Stimulated activated CD4-positive, alpha-beta T cell treated with anti-CD3 and anti-CD28 coated beads, Interleukin-2, amount 100 ng/mL, for 4 hours (primary cell): ENCODE results near the gene RPTOR.

Source experiments
- DNase-seq: peaks from one replicate; pipeline ENCODE4 v3.0.0-alpha.2; 2020; ENCODE audit warnings: low read depth

Gene RPTOR

DNA sequence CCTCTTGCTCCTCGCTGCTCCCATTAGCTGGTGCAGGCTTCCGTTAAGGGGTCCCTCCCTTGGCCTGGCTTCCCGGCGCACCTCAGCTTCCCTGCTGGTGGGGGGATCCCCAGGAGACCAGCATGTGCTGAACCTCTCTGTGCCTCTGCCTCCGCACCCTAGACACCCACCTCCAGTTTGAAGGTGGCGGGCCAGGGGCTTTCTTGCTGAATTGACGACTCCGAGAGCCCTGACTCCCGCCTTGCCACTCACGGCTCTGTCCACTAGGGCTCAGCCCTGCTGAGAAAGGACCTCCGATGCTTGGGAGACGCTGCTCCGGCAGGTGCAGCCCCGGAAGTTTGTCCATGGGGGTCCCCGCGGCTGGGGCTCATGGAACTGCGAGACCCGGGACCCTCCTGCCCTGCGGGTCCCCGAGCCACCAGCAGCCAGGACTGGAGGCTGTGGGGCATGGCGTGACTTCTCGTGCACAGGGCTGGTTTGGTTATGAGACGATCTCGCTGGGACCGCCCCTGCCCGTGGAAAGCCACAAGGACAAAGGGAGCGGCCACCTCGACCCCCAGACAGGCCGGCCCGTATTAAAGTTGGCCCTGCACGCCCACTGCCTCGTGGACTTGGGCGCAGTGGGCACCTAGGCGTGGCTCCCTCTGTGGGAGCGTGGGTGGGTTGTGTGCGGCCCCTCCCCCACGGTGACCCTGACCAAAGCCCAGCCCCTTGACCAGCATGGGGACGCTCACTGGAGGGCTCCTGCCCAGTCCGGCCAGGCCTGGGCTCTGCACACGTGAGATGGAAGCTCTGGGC is 455.1 kb downstream of the RPTOR start:
- no peak for DNase-seq

DNA sequence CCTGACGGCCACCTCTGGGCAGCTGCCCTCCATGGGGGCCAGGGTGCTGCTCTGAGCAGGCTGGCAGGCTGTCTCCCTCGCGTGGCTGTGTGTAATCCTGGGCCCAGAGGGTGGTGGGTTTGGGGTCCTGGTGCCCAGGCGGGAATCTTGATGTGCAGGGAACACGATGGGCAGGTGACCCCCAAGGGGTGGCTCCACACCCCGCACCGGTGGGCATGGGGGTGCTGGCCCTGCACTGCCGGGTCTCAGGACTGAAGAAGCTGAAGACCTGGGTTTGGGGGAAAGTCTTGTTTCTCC is 455.6 kb downstream of the RPTOR start:
- DNase-seq: no peak

DNA sequence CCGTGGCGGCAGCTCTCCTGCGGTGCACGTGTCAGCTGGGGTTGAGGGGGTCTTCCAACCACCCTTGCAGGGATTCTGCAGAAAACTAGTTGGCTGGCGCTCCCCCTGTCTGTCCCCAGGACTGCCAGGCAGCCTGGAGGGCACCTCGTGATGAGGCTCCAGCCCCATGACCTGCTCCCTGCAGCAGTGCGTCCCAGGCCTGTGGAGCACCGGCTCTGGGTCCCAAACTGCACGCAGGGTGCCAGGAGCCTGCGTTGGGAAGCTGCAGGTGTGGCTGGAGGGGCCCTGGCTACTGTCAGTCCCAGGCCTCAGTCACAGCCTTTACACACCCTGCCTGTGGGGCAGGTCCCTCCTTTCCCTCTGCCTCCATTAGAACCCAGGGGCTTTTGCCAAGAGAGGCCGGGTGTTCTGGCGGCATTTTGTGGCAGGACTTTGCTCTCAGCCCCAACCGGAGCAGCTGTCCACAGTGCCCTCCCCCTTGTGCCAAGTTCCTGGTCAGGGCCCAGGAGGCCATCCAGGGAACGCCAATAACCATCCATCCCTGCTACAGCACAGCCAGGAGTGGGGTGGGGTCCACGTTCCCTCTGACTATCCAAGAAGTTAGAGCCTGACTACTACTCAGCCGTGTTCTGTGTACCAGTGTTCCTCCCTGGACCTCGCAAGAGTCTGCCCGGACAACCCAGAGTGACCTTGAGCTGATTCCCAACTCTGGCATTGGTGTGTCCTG is 456.2 kb downstream of the RPTOR start:
- no peak for DNase-seq

DNA sequence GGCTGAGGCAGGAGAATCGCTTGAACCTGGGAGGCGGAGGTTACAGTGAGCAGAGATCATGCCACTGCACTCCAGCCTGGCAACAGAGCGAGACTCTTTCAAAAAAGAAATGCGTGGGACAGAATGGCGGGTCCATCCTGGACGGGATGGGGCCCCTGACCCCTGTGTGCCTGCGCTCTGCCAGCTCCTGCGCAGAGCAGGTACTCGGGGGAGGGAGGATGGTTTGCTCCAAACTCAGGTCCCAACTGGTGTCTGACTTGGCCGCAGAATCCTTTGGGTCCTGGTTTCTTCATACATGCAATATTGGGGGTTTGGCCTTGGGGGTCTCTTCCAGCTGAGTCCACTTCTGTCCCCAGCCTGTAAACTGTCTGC is 457.4 kb downstream of the RPTOR start:
- DNase-seq: no peak

GRCh38 chr17:81002409-81003361 is 458.0 kb downstream of the RPTOR start:
- DNase-seq: no peak

GRCh38 chr17:81003711-81004475 is 459.3 kb downstream of the RPTOR start:
- no peak for DNase-seq

DNA sequence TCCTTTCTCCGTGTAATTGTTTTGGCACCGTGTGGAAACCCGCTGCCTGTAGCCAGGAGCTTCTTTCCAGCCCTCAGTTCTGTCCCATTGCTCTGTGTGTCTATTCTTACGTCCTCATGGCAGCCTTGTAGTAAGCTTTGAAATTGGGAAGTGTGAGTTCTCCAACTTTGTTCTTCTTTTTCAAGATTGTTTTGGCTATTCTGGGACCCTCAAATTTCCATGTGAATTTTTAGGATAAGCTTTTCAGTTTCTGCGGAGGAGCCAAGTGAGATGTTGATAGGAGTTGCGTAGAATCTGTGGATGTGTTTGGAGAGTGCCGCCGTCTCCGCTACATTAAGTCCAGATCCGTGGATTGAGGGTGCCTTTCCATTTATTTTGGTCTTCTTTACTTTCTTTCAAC is 462.3 kb downstream of the RPTOR start:
- DNase-seq: no peak

GRCh38 chr17:81008140-81008539 is 463.5 kb downstream of the RPTOR start:
- DNase-seq: no peak

GRCh38 chr17:81009136-81009535 is 464.5 kb downstream of the RPTOR start:
- no peak for DNase-seq

- DNase-seq: no peak
These were observed 466.3 kb downstream of the RPTOR start for GRCh38 chr17:81010935-81011334.

- DNase-seq: no peak
These were observed 467.3 kb downstream of the RPTOR start for GRCh38 chr17:81011951-81012350.

GRCh38 chr17:81012574-81013447 is 468.2 kb downstream of the RPTOR start:
- no peak for DNase-seq

- no peak for DNase-seq
These were observed 469.0 kb downstream of the RPTOR start for GRCh38 chr17:81013642-81014041.

GRCh38 chr17:81015136-81015535 is 470.5 kb downstream of the RPTOR start:
- DNase-seq: no peak
